GM12801 (cell line): ENCODE data around the gene ACYP2.

Experiments used
- CTCF ChIP-seq: IDR thresholded peaks from one replicate; pipeline ENCODE4 v1.5.1; 2011; ENCODE audit warnings: control low read depth; ENCODE audit not compliant: insufficient read length; ENCODE audit errors: extremely low read depth

ACYP2 gene

GRCh38 chr2:54088719-54089118 lies 26.7 kb upstream of the ACYP2 start:
- no peak for TF ChIP-seq CTCF

- no peak for TF ChIP-seq CTCF
Measured at GRCh38 chr2:54090521-54091117, 24.8 kb upstream of the ACYP2 start.

GRCh38 chr2:54092940-54093339 lies 22.5 kb upstream of the ACYP2 start:
- no peak for TF ChIP-seq CTCF

- TF ChIP-seq CTCF = no peak
Measured at GRCh38 chr2:54097124-54097523, 18.3 kb upstream of the ACYP2 start.

- no peak for TF ChIP-seq CTCF
Measured at GRCh38 chr2:54099370-54099769, 16.0 kb upstream of the ACYP2 start.

- TF ChIP-seq CTCF = no peak
Measured at GRCh38 chr2:54099829-54100585, 15.4 kb upstream of the ACYP2 start.

GRCh38 chr2:54100772-54101171 lies 14.6 kb upstream of the ACYP2 start:
- TF ChIP-seq CTCF = no peak
